ENCODE results near the gene RHEB. TPM values are rescaled to one million over a fixed set of nuclear protein-coding genes. Genes with fewer than 3 reads are reported as not detected.

RHEB gene
- total RNA-seq, 1 donor from 2014 or later: 88.2 TPM

DNA sequence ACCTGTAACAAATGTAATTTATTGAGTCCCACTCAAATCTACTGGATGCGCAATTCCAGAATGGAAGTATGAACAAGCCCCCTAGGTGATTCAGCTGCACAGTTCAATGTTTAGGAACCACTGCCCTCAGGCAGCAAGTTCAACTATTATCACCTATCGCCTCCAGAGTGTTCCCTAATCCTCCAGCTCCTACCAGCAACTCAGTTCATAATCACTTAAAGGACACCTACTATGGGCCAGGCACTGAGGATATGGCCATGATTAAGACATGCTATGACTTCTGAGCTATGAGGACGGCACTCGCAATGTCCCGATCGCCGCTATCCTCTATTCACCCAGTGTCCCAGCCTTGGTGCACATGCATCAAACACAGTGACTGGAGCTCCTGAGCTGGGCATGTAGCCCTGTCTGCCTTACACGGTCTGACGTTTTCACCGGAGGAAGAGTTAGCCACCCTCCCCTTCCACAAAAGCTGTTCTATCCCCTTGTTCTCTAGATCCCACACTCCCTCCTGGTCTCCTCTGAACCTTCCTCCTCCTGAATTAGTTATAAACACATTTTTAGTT lies 22.3 kb downstream of the RHEB start:
- Mint-ChIP-seq H3K9me3 (ENCODE audit: unreplicated experiment) (no peaks in the 10 kb centered on the region), H3K27me3 (ENCODE audit: unreplicated experiment) (peaks cover 7% of the 10 kb centered on the region), H3K36me3 (ENCODE audit: unreplicated experiment) (no peaks in the 10 kb centered on the region), H3K4me1 (ENCODE audit: low read depth, unreplicated experiment) (peaks cover 23% of the 10 kb centered on the region), H3K27ac (ENCODE audit: unreplicated experiment) (no peak overlapping the region), H3K4me3 (ENCODE audit: unreplicated experiment) (no peak overlapping the region)
- no peak for DNase-seq
- TF ChIP-seq, protein P1, sequence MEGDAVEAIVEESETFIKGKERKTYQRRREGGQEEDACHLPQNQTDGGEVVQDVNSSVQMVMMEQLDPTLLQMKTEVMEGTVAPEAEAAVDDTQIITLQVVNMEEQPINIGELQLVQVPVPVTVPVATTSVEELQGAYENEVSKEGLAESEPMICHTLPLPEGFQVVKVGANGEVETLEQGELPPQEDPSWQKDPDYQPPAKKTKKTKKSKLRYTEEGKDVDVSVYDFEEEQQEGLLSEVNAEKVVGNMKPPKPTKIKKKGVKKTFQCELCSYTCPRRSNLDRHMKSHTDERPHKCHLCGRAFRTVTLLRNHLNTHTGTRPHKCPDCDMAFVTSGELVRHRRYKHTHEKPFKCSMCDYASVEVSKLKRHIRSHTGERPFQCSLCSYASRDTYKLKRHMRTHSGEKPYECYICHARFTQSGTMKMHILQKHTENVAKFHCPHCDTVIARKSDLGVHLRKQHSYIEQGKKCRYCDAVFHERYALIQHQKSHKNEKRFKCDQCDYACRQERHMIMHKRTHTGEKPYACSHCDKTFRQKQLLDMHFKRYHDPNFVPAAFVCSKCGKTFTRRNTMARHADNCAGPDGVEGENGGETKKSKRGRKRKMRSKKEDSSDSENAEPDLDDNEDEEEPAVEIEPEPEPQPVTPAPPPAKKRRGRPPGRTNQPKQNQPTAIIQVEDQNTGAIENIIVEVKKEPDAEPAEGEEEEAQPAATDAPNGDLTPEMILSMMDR (IDR thresholded peaks at IDR 0.05; ENCODE audit: partially characterized antibody, unreplicated experiment): no peak

DNA sequence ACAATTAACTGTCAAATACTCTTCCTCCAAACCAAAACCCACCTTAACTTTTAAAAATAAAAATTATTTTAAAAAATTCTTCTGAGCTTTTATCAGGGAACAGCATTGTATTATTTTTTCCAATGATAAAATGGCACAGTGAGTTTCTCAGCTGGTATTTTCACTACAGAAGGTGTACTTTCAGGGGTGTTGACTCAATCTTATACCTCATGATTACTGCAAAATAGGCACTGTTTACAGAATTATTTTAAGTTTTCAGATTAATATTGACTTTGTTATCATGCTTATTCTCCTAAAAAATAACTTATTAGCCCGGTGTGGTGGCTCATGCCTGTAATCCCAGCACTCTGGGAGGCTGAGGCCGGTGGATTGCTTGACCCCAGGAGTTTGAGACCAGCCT lies 24.3 kb downstream of the RHEB start:
- Mint-ChIP-seq H3K4me1 (ENCODE audit: low read depth, unreplicated experiment) (peaks cover 20% of the 10 kb centered on the region), H3K4me3 (ENCODE audit: unreplicated experiment) (no peak overlapping the region), H3K27ac (ENCODE audit: unreplicated experiment) (no peak overlapping the region), H3K36me3 (ENCODE audit: unreplicated experiment) (no peaks in the 10 kb centered on the region), H3K9me3 (ENCODE audit: unreplicated experiment) (no peaks in the 10 kb centered on the region), H3K27me3 (ENCODE audit: unreplicated experiment) (peaks cover 7% of the 10 kb centered on the region)
- TF ChIP-seq, protein P1 (IDR thresholded peaks at IDR 0.05; ENCODE audit: partially characterized antibody, unreplicated experiment): no peak
- DNase-seq: no peak

DNA sequence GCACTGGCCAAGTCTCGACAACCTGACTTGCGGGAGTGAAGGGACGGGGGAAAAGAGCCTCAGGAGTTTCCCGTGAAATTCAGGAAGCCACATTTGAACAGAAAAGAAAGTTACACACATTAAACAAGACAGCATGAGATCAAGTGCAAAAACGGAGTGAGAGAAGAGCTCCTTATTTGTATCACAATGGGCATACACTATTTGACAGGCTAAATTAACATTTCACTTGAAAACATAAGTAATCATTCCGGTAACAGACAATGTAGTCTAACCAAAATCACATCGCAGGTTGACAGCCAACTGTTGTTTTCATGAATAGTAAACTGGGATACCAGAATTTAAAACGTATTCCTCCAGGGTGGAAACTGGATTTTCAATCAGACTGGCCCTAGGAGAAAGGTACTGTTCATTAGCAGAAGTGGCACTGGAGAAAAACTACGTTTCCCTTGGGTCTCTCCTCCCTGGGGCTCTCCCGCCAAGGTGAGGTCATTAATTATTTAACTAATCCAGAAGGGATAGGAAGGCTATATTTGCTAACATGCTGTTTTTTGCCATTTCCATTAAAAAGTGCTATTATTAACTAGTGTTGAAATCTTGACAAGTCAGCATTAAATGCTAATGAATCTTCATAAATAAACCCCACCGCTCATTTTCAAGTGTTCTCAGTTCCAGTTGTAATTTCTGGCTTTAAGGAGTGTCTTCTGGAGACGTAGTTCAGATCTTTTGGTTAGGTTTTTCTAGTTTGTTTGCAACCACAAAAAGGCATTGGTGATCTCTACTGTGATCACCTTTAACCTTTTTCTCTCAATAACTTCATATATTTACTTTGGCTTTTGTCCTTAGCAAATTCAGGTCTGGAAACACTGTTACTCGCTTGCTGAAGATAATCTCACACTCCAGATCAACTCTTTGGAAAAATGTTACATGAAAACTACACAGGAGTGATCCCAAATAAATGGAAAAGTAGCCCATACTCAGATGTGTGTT lies 25.1 kb downstream of the RHEB start:
- DNase-seq: no peak
- Mint-ChIP-seq H3K27ac (ENCODE audit: unreplicated experiment) (peak overlapping the region; percentile 15), H3K27me3 (ENCODE audit: unreplicated experiment) (peaks cover 7% of the 10 kb centered on the region), H3K9me3 (ENCODE audit: unreplicated experiment) (no peaks in the 10 kb centered on the region), H3K36me3 (ENCODE audit: unreplicated experiment) (no peaks in the 10 kb centered on the region), H3K4me3 (ENCODE audit: unreplicated experiment) (no peak overlapping the region), H3K4me1 (ENCODE audit: low read depth, unreplicated experiment) (peaks cover 19% of the 10 kb centered on the region)
- TF ChIP-seq, protein P1 (IDR thresholded peaks at IDR 0.05; ENCODE audit: partially characterized antibody, unreplicated experiment): no peak

DNA sequence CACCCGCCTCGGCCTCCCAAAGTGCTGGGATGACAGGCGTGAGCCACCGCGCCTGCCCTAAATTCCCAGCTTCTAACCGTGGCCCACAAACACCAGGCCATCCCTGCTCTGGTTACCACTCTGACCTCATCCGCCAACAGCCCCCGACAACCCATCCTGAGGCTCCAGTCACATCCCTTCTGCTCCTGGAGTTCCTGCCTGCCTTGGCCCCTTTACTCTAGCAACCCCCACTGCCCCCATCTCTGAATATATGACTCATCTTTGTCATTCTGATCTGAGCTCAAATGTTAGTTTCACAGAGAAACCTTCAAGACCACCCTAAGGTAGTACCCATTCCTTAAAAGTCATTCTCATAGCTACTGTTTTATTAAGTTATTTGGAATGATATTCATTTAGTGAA lies 26.6 kb downstream of the RHEB start:
- peaks cover 16% of the 10 kb centered on the region for H3K4me1 Mint-ChIP-seq (ENCODE audit: low read depth, unreplicated experiment)
- no peak overlapping the region for H3K27ac Mint-ChIP-seq (ENCODE audit: unreplicated experiment)
- TF ChIP-seq, protein P1 (IDR thresholded peaks at IDR 0.05; ENCODE audit: partially characterized antibody, unreplicated experiment): no peak
- no peak overlapping the region for H3K4me3 Mint-ChIP-seq (ENCODE audit: unreplicated experiment)
- no peak for DNase-seq
- H3K36me3 Mint-ChIP-seq (ENCODE audit: unreplicated experiment): no peaks in the 10 kb centered on the region
- H3K9me3 Mint-ChIP-seq (ENCODE audit: unreplicated experiment): no peaks in the 10 kb centered on the region
- H3K27me3 Mint-ChIP-seq (ENCODE audit: unreplicated experiment): peaks cover 7% of the 10 kb centered on the region

DNA sequence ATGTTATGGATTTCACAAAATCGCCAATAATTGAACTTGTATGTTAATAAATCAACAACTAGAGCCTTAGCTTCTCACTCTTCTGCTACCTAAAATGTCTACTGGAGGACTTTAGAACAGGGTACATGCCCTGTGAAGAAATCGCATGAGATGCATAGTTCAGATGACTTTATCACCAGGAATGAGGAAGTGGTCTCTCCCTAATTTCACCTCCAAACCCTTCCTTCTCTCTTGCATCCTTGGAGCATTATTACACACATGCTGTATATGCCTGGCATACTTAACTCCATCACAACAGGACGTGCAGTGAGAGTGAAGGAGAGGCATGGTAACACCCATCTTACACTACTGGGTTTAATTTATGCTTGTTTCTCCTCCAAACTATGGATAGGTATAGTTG lies 27.8 kb downstream of the RHEB start:
- DNase-seq: no peak
- no peak overlapping the region for H3K4me3 Mint-ChIP-seq (ENCODE audit: unreplicated experiment)
- no peaks in the 10 kb centered on the region for H3K36me3 Mint-ChIP-seq (ENCODE audit: unreplicated experiment)
- no peaks in the 10 kb centered on the region for H3K9me3 Mint-ChIP-seq (ENCODE audit: unreplicated experiment)
- H3K27me3 Mint-ChIP-seq (ENCODE audit: unreplicated experiment): peaks cover 3% of the 10 kb centered on the region
- H3K4me1 Mint-ChIP-seq (ENCODE audit: low read depth, unreplicated experiment): peaks cover 16% of the 10 kb centered on the region
- TF ChIP-seq, protein P1 (IDR thresholded peaks at IDR 0.05; ENCODE audit: partially characterized antibody, unreplicated experiment): no peak
- peak overlapping the region; percentile 20 for H3K27ac Mint-ChIP-seq (ENCODE audit: unreplicated experiment)

All from glutamatergic neuron (in vitro differentiated cells).